HUDEP-2 (cell line): ENCODE measurements around the gene UMODL1.

Experiments
- DNase-seq, 76 experiments: peaks; one replicate each; lab custom pipeline; 2025; ENCODE audit not compliant: unreplicated experiment in 76 of 76; lab: John Stamatoyannopoulos, UW

The UMODL1 gene

GRCh38 chr21:42038393-42038792 lies 32.7 kb upstream of the UMODL1 start:
- DNase-seq: no peak

- DNase-seq: no peak
Measured at GRCh38 chr21:42038826-42039425, 32.2 kb upstream of the UMODL1 start.

GRCh38 chr21:42039470-42039901 lies 31.6 kb upstream of the UMODL1 start:
- no peak for DNase-seq

- no peak for DNase-seq
Measured at GRCh38 chr21:42039911-42040351, 31.2 kb upstream of the UMODL1 start.

GRCh38 chr21:42040411-42041180 lies 30.5 kb upstream of the UMODL1 start:
- DNase-seq: no peak

GRCh38 chr21:42041246-42041645 lies 29.9 kb upstream of the UMODL1 start:
- no peak for DNase-seq

GRCh38 chr21:42041711-42042110 lies 29.4 kb upstream of the UMODL1 start:
- DNase-seq: no peak

GRCh38 chr21:42042651-42043050 lies 28.5 kb upstream of the UMODL1 start:
- DNase-seq: no peak

GRCh38 chr21:42043201-42043895 lies 27.8 kb upstream of the UMODL1 start:
- DNase-seq: no peak

GRCh38 chr21:42043961-42044360 lies 27.2 kb upstream of the UMODL1 start:
- DNase-seq: no peak

- DNase-seq: no peak
Measured at GRCh38 chr21:42044871-42045495, 26.1 kb upstream of the UMODL1 start.

- DNase-seq: no peak
Measured at GRCh38 chr21:42047821-42048613, 23.1 kb upstream of the UMODL1 start.

GRCh38 chr21:42048870-42049577 lies 22.1 kb upstream of the UMODL1 start:
- DNase-seq: no peak

- no peak for DNase-seq
Measured at GRCh38 chr21:42049578-42050430, 21.3 kb upstream of the UMODL1 start.

- peak in 60 of 76 experiments; percentile 13 to 74 (median 45) for DNase-seq
Measured at GRCh38 chr21:42051788-42052187, 19.3 kb upstream of the UMODL1 start.

- no peak for DNase-seq
Measured at GRCh38 chr21:42055425-42055824, 15.7 kb upstream of the UMODL1 start.

- DNase-seq: no peak
Measured at GRCh38 chr21:42056468-42056867, 14.6 kb upstream of the UMODL1 start.

GRCh38 chr21:42056996-42057689 lies 14.0 kb upstream of the UMODL1 start:
- DNase-seq: no peak
